ENCODE results near the gene PCDHB6. TPM values are rescaled to one million over a fixed set of nuclear protein-coding genes. Genes with fewer than 3 reads are reported as not detected.
"Not testable (repeated sequence)": the region's sequence is repeated elsewhere in the genome, so short reads cannot be mapped to it uniquely, and the experiment has no call there.

Gene PCDHB6
- total RNA-seq, 2 donors from 2014 or later = 0.66 to 2.0 TPM

DNA sequence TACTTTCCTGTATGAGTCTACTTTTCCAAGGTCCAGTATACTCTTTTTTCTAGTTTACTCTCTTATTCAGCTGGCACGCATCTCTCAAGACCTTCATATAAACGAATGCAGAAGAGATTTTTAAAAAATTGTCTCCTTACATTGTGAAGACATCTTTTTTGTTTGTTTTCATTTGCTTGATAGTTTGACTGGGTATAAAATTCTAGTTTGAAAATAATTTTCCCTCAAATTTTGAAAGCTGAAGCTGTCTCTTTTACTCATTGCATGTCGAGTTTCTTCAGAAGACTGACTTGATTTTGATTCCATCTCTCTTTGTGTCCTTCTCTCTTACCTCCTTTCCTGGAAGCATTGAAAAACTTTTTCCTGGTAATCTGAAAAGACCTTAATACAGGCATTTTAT, 46.5 kb downstream of the PCDHB6 start:
- Mint-ChIP-seq H3K4me3 (no peak overlapping the region), H3K9me3 (peaks cover 33% of the 10 kb centered on the region), H3K27me3 (ENCODE audit: insufficient read depth) (peaks cover 9% of the 10 kb centered on the region), H3K4me1 (peaks cover 6% of the 10 kb centered on the region), H3K36me3 (ENCODE audit: low read depth) (peaks cover 10% of the 10 kb centered on the region), H3K27ac (no peak overlapping the region)
- Histone ChIP-seq H3K36me3 (ENCODE audit: control insufficient read depth, insufficient read depth, low read length) (no peaks in the 10 kb centered on the region), H3K9me3 (ENCODE audit: control insufficient read depth, low read length) (peaks cover 9% of the 10 kb centered on the region), H3K4me1 (ENCODE audit: control insufficient read depth, insufficient read depth, low read length) (no peaks in the 10 kb centered on the region), H3K4me3 (ENCODE audit: low read length) (no peak overlapping the region), H3K27me3 (ENCODE audit: control insufficient read depth, insufficient read depth, low read length, poor library complexity, severe bottlenecking) (no peaks in the 10 kb centered on the region), H3K9ac (ENCODE audit: extremely low read depth, low read length, poor library complexity, severe bottlenecking) (no peak overlapping the region), H3K27ac (ENCODE audit: low read depth, low read length) (no peak overlapping the region)
- WGBS, 2 experiments (ENCODE audit: insufficient coverage in 1 of 2, insufficient read length in 1 of 2) = 63 to 73% methylated on average over 2 to 3 of the region's 3 CpGs
- TF ChIP-seq, protein P1, sequence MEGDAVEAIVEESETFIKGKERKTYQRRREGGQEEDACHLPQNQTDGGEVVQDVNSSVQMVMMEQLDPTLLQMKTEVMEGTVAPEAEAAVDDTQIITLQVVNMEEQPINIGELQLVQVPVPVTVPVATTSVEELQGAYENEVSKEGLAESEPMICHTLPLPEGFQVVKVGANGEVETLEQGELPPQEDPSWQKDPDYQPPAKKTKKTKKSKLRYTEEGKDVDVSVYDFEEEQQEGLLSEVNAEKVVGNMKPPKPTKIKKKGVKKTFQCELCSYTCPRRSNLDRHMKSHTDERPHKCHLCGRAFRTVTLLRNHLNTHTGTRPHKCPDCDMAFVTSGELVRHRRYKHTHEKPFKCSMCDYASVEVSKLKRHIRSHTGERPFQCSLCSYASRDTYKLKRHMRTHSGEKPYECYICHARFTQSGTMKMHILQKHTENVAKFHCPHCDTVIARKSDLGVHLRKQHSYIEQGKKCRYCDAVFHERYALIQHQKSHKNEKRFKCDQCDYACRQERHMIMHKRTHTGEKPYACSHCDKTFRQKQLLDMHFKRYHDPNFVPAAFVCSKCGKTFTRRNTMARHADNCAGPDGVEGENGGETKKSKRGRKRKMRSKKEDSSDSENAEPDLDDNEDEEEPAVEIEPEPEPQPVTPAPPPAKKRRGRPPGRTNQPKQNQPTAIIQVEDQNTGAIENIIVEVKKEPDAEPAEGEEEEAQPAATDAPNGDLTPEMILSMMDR (conservative IDR thresholded peaks at IDR 0.05) = no peak
- DNase-seq = no peak

DNA sequence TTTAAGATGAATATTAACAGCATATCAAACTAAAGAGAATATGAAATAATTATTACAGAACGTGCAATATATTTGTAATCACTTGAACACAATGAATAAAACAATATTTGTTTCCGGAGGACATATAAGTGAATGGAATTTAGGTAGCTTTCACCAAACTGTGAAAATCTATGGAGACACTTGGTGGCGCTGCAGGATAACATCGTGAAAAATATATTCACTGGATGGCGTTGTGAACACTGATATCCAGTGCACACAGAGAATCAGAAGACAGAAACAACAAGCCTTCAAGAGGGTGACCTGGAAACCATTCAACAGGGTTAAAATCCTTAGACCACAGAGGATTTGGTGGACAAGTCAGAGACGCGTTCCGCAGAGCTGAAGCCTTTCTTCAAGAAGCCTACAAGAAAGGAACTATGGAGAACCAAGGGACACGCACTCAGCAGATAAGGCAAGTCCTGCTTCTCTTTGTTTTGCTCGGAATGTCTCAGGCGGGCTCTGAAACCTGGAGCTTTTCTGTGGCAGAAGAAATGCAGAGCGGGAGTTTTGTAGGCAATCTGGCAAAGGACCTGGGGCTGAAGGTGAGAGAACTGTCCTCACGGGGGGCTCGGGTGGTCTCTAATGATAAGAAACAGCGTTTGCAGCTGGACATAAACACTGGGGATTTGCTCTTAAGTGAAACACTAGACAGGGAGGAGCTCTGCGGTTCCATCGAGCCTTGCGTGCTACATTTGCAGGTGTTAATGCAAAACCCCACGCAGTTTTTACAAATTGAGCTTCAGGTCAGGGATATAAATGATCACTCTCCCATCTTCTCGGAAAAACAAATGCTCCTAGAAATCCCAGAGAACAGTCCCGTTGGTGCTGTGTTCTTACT, 49.7 kb downstream of the PCDHB6 start, which contains the start of gene PCDHB11:
PCDHB11 (plus strand) TSS at position 269 of the 877 bp plus-strand sequence; CDS start at position 417, 148 bp downstream.
- H3K27me3 ChIP-seq (ENCODE audit: control insufficient read depth, insufficient read depth, low read length, poor library complexity, severe bottlenecking) = no peaks in the 10 kb centered on the region
- H3K4me1 Mint-ChIP-seq = no peaks in the 10 kb centered on the region
- TF ChIP-seq, protein P1 (conservative IDR thresholded peaks at IDR 0.05) = peak; percentile 79
- WGBS, 2 experiments (ENCODE audit: insufficient coverage in 1 of 2, insufficient read length in 1 of 2) = 77 to 83% methylated on average over 17 to 20 of the region's 21 CpGs
- H3K36me3 ChIP-seq (ENCODE audit: control insufficient read depth, insufficient read depth, low read length) = no peaks in the 10 kb centered on the region
- H3K4me3 Mint-ChIP-seq = peak within 1 kb of the TSS; percentile 50
- peaks cover 9% of the 10 kb centered on the region for H3K9me3 ChIP-seq (ENCODE audit: control insufficient read depth, low read length)
- peak within 1 kb of the TSS; percentile 69 for H3K27ac Mint-ChIP-seq
- DNase-seq = peak; percentile 68
- H3K27me3 Mint-ChIP-seq (ENCODE audit: insufficient read depth) = peaks cover 6% of the 10 kb centered on the region
- H3K36me3 Mint-ChIP-seq (ENCODE audit: low read depth) = peaks cover 10% of the 10 kb centered on the region
- no peaks in the 10 kb centered on the region for H3K4me1 ChIP-seq (ENCODE audit: control insufficient read depth, insufficient read depth, low read length)
- H3K4me3 ChIP-seq (ENCODE audit: low read length) = no peak within 1 kb of the TSS
- no peak within 1 kb of the TSS for H3K9ac ChIP-seq (ENCODE audit: extremely low read depth, low read length, poor library complexity, severe bottlenecking)
- H3K27ac ChIP-seq (ENCODE audit: low read depth, low read length) = no peak within 1 kb of the TSS
- H3K9me3 Mint-ChIP-seq = peaks cover 26% of the 10 kb centered on the region

DNA sequence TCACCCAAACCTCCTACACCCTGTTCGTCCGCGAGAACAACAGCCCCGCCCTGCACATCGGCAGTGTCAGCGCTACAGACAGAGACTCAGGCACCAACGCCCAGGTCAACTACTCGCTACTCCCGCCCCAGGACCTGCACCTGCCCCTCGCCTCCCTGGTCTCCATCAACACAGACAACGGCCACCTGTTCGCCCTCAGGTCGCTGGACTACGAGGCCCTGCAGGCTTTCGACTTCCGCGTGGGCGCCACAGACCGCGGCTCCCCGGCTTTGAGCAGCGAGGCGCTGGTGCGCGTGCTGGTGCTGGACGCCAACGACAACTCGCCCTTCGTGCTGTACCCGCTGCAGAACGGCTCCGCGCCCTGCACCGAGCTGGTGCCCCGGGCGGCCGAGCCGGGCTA, 51.3 kb downstream of the PCDHB6 start:
- peaks cover 10% of the 10 kb centered on the region for H3K36me3 Mint-ChIP-seq (ENCODE audit: low read depth)
- not testable (repeated sequence) for H3K36me3 ChIP-seq (ENCODE audit: control insufficient read depth, insufficient read depth, low read length); H3K27ac Mint-ChIP-seq; H3K9me3 ChIP-seq (ENCODE audit: control insufficient read depth, low read length); H3K9ac ChIP-seq (ENCODE audit: extremely low read depth, low read length, poor library complexity, severe bottlenecking); H3K4me3 Mint-ChIP-seq; H3K27me3 ChIP-seq (ENCODE audit: control insufficient read depth, insufficient read depth, low read length, poor library complexity, severe bottlenecking); H3K4me3 ChIP-seq (ENCODE audit: low read length); H3K4me1 Mint-ChIP-seq; H3K27me3 Mint-ChIP-seq (ENCODE audit: insufficient read depth); H3K4me1 ChIP-seq (ENCODE audit: control insufficient read depth, insufficient read depth, low read length); DNase-seq; H3K27ac ChIP-seq (ENCODE audit: low read depth, low read length)
- peaks cover 21% of the 10 kb centered on the region for H3K9me3 Mint-ChIP-seq
- WGBS, 2 experiments (ENCODE audit: insufficient coverage in 1 of 2, insufficient read length in 1 of 2) = 89 to 97% methylated on average over 5 to 18 of the region's 38 CpGs

DNA sequence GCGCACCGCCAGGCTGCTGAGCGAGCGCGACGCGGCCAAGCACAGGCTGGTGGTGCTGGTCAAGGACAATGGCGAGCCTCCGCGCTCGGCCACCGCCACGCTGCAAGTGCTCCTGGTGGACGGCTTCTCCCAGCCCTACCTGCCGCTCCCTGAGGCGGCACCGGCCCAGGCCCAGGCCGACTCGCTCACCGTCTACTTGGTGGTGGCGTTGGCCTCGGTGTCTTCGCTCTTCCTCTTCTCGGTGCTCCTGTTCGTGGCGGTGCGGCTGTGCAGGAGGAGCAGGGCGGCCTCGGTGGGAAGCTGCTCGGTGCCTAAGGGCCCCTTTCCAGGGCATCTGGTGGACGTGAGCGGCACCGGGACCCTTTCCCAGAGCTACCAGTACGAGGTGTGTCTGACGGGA, 51.8 kb downstream of the PCDHB6 start:
- not testable (repeated sequence) for H3K4me3 ChIP-seq (ENCODE audit: low read length); H3K27ac Mint-ChIP-seq; H3K9me3 ChIP-seq (ENCODE audit: control insufficient read depth, low read length); H3K4me3 Mint-ChIP-seq; H3K9ac ChIP-seq (ENCODE audit: extremely low read depth, low read length, poor library complexity, severe bottlenecking); H3K36me3 ChIP-seq (ENCODE audit: control insufficient read depth, insufficient read depth, low read length); H3K4me1 ChIP-seq (ENCODE audit: control insufficient read depth, insufficient read depth, low read length); H3K27me3 Mint-ChIP-seq (ENCODE audit: insufficient read depth); H3K27ac ChIP-seq (ENCODE audit: low read depth, low read length); DNase-seq; H3K27me3 ChIP-seq (ENCODE audit: control insufficient read depth, insufficient read depth, low read length, poor library complexity, severe bottlenecking); H3K4me1 Mint-ChIP-seq
- Mint-ChIP-seq H3K36me3 (ENCODE audit: low read depth) (peaks cover 10% of the 10 kb centered on the region), H3K9me3 (peaks cover 15% of the 10 kb centered on the region)
- 93 to 97% methylated on average over 6 to 29 of the region's 35 CpGs for WGBS, 2 experiments (ENCODE audit: insufficient coverage in 1 of 2, insufficient read length in 1 of 2)

Measured in endodermal cell (in vitro differentiated cells).